HEK293T (cell line): Measurements from ENCODE around the gene GPC2.

Source experiments
- ARNT ChIP-seq: fragments of 450-650 bp; IDR thresholded peaks from 2 replicates; pipeline ENCODE4 v1.6.1; 2017; ENCODE audit warnings: mild to moderate bottlenecking
- CTBP1 ChIP-seq: fragments of 450-650 bp; IDR thresholded peaks from 2 replicates; pipeline ENCODE4 v1.6.1; 2016; ENCODE audit warnings: borderline replicate concordance
- FOXA1 ChIP-seq: fragments of 450-650 bp; IDR thresholded peaks from 2 replicates; pipeline ENCODE4 v1.6.1; 2016; ENCODE audit warnings: mild to moderate bottlenecking
- FOXK2 ChIP-seq: fragments of 450-650 bp; IDR thresholded peaks from 2 replicates; pipeline ENCODE4 v1.6.1; 2016; ENCODE audit warnings: mild to moderate bottlenecking
- FOXM1 ChIP-seq: fragments of 450-650 bp; IDR thresholded peaks from 2 replicates; pipeline ENCODE4 v1.6.1; 2017; ENCODE audit warnings: mild to moderate bottlenecking, borderline replicate concordance
- HDGF ChIP-seq: fragments of 450-650 bp; IDR thresholded peaks from 2 replicates; pipeline ENCODE4 v1.6.1; 2017; ENCODE audit warnings: antibody characterized with exemption, borderline replicate concordance
- LEF1 ChIP-seq: fragments of 450-650 bp; IDR thresholded peaks from 2 replicates; pipeline ENCODE4 v1.6.1; 2017; ENCODE audit warnings: mild to moderate bottlenecking, borderline replicate concordance
- PKNOX1 ChIP-seq: fragments of 450-650 bp; IDR thresholded peaks from 2 replicates; pipeline ENCODE4 v1.6.1; 2016
- SP1 ChIP-seq: fragments of 450-650 bp; IDR thresholded peaks from 2 replicates; pipeline ENCODE4 v1.6.1; 2017
- SUZ12 ChIP-seq: fragments of 450-650 bp; IDR thresholded peaks from 2 replicates; pipeline ENCODE4 v1.6.1; 2016; ENCODE audit warnings: mild to moderate bottlenecking
- TARDBP ChIP-seq: fragments of 450-650 bp; IDR thresholded peaks from 2 replicates; pipeline ENCODE4 v1.6.1; 2016

GRCh38 chr7:100177045-100178001, at the start of gene GPC2, which contains the start of gene STAG3:
- no peak for TF ChIP-seq FOXK2
- TF ChIP-seq ARNT, result no peak
- no peak for TF ChIP-seq SP1
- no peak for TF ChIP-seq TARDBP
- TF ChIP-seq FOXM1, result no peak
- TF ChIP-seq PKNOX1, result no peak; the same call in 1 of the 2 replicates
- no peak for TF ChIP-seq SUZ12
- TF ChIP-seq LEF1, result no peak
- no peak for TF ChIP-seq FOXA1
- 0 out of 2 replicates have a peak, but pooled peaks have one; percentile 42 for TF ChIP-seq HDGF
- TF ChIP-seq CTBP1, result no peak
